ENCODE measurements around the gene CPD. TPM values are rescaled to one million over a fixed set of nuclear protein-coding genes. Genes with fewer than 3 reads are reported as not detected.

Gene CPD
- polyA plus RNA-seq, 2 of the 4 experiments (the other 2 are of a cell fraction): 22.4 to 83.3 TPM

DNA sequence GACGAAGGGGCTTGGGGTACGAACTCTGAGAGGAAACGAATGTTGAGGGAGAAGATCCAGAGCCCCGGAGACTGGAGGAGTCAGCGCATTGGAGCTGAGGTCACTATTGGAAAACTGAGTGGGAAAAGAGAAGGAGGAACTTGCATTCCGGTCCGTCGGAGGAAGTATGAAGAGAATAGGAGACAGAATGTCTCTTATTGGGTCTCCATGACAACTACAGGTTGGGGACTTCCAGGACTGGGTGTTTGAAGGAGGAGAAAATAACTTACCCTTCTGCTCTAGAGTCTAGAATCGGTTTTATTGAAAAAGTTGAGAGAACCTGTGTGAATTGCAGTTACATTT is 99.0 kb downstream of the CPD start:
- Histone ChIP-seq H3K9me3 (no peaks in the 10 kb centered on the region), H3K27ac (peak overlapping the region; percentile 95), H3K4me1 (peaks cover 12% of the 10 kb centered on the region; the same call in 2 of the 3 replicates), H3K4me2 (peak overlapping the region; percentile 89), H3K4me3 (peak overlapping the region; percentile 77)
- DNase-seq (ENCODE audit: low read depth in 1 of 2, low spot score in 1 of 2) (peak; percentile 22 to 41), ATAC-seq (peak in 1 of 2 experiments; percentile 39; a peak in 3 of 6 replicates), FAIRE-seq (no peak)
- POLR2A ChIA-PET: interaction anchor here (0.7 to 2.0 kb wide), 4 partner anchors 9 to 123 kb away, joined by 3 to 16 read pairs (median 6); partner anchors contain the start of gene CPD
- CTCF ChIA-PET: interaction anchor here (0.6 to 4.5 kb wide), 21 partner anchors 10 to 392 kb away, joined by 3 to 37 read pairs (median 6); no protein-coding TSS in a partner anchor
- TF ChIP-seq RARB (CRISPR knock-in tag; IDR thresholded peaks at IDR 0.05) (no peak), HOXB5 (CRISPR knock-in tag; IDR thresholded peaks at IDR 0.05) (no peak), MAFK (IDR thresholded peaks at IDR 0.05; ENCODE audit: partially characterized antibody) (no peak), ZFP36 (IDR thresholded peaks at IDR 0.05; ENCODE audit: borderline replicate concordance, partially characterized antibody) (no peak), NR3C1 (IDR thresholded peaks at IDR 0.05) (no peak)
- TF ChIP-seq, protein P1, sequence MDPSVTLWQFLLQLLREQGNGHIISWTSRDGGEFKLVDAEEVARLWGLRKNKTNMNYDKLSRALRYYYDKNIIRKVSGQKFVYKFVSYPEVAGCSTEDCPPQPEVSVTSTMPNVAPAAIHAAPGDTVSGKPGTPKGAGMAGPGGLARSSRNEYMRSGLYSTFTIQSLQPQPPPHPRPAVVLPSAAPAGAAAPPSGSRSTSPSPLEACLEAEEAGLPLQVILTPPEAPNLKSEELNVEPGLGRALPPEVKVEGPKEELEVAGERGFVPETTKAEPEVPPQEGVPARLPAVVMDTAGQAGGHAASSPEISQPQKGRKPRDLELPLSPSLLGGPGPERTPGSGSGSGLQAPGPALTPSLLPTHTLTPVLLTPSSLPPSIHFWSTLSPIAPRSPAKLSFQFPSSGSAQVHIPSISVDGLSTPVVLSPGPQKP (IDR thresholded peaks at IDR 0.05; ENCODE audit: low read depth, low read length): no peak
- 3% methylated on average over 9 of the region's 9 CpGs for WGBS (ENCODE audit: missing lambda C conversion rate)

DNA sequence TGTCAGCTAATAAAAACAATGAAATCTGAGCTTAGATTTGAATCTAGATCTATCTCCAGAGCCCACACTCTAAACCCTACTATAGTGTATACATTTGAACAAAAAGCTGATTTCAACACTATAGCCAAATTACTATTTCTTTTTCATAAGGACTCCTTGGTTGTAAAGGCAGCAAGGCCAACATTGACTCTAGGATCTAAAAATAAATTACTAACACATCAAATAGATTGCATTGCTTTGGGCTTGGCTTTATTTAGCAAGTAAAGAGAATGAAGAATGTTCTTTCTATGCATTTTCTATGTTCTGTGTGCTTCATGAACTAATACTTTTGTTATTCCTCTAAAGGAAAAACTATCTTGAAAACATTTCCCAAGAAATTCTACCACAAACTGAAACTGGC is 103.8 kb downstream of the CPD start:
- DNase-seq (ENCODE audit: low read depth in 1 of 2, low spot score in 1 of 2) (no peak), FAIRE-seq (no peak), ATAC-seq (no peak)
- Histone ChIP-seq H3K4me1 (peaks cover 6% of the 10 kb centered on the region; the same call in 2 of the 3 replicates), H3K4me3 (no peak overlapping the region), H3K4me2 (no peak overlapping the region), H3K27ac (no peak overlapping the region), H3K9me3 (no peaks in the 10 kb centered on the region)
- no peak for TF ChIP-seq TFCP2L1 (CRISPR knock-in tag; IDR thresholded peaks at IDR 0.05)
- no peak for TF ChIP-seq POLR2AphosphoS2 (conservative IDR thresholded peaks at IDR 0.05; ENCODE audit: low read length)
- no peak for TF ChIP-seq HDAC2 (IDR thresholded peaks at IDR 0.05)
- TF ChIP-seq RFX5 (IDR thresholded peaks at IDR 0.05): no peak
- TF ChIP-seq CHD2 (IDR thresholded peaks at IDR 0.05; ENCODE audit: low read length, partially characterized antibody): no peak
- TF ChIP-seq PBX3 (IDR thresholded peaks at IDR 0.05): no peak
- TF ChIP-seq MAZ (IDR thresholded peaks at IDR 0.05; ENCODE audit: borderline replicate concordance, low read depth, low read length): no peak
- TF ChIP-seq ZFP36 (IDR thresholded peaks at IDR 0.05; ENCODE audit: borderline replicate concordance, partially characterized antibody): no peak
- TF ChIP-seq REST (IDR thresholded peaks at IDR 0.05): no peak
- no peak for TF ChIP-seq JUNB (IDR thresholded peaks at IDR 0.05)
- TF ChIP-seq HOXB13 (CRISPR knock-in tag; IDR thresholded peaks at IDR 0.05; ENCODE audit: low read depth): no peak
- no peak for TF ChIP-seq E2F6 (IDR thresholded peaks at IDR 0.05; ENCODE audit: borderline replicate concordance, low read depth)
- no peak for TF ChIP-seq JUN (IDR thresholded peaks at IDR 0.05)
- TF ChIP-seq, protein P2, sequence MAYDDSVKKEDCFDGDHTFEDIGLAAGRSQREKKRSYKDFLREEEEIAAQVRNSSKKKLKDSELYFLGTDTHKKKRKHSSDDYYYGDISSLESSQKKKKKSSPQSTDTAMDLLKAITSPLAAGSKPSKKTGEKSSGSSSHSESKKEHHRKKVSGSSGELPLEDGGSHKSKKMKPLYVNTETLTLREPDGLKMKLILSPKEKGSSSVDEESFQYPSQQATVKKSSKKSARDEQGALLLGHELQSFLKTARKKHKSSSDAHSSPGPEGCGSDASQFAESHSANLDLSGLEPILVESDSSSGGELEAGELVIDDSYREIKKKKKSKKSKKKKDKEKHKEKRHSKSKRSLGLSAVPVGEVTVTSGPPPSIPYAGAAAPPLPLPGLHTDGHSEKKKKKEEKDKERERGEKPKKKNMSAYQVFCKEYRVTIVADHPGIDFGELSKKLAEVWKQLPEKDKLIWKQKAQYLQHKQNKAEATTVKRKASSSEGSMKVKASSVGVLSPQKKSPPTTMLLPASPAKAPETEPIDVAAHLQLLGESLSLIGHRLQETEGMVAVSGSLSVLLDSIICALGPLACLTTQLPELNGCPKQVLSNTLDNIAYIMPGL (CRISPR knock-in tag; IDR thresholded peaks at IDR 0.05; ENCODE audit: borderline replicate concordance): no peak
- TF ChIP-seq CBX2 (IDR thresholded peaks at IDR 0.05; ENCODE audit: borderline replicate concordance, low read depth): no peak
- no peak for TF ChIP-seq HES2 (IDR thresholded peaks at IDR 0.05)
- TF ChIP-seq NPAS2 (CRISPR knock-in tag; IDR thresholded peaks at IDR 0.05; ENCODE audit: borderline replicate concordance): no peak
- POLR2A ChIA-PET: interaction anchor here (0.6 kb wide), 1 partner anchor 246 kb away, joined by 3 read pairs; no protein-coding TSS in a partner anchor
- CTCF ChIA-PET: interaction anchor here (0.8 to 1.4 kb wide), 2 partner anchors 10 to 378 kb away, joined by 3 read pairs; no protein-coding TSS in a partner anchor
